Liver (tissue), 9 donors: ENCODE results near the gene POLG. TPM values are rescaled to one million over a fixed set of nuclear protein-coding genes. Genes with fewer than 3 reads are reported as not detected.

Experiments
- DNase-seq: peaks from one replicate; pipeline ENCODE4 v3.0.0-alpha.2; 2017; ENCODE audit warnings: low spot score
- H3K27ac ChIP-seq, 2 donors: one replicate each; pipeline ENCODE4 v1.7.0; 2013; ENCODE audit warnings: inconsistent platforms in 2 of 2, low read length in 2 of 2, control low read depth in 1 of 2, low read depth in 1 of 2, mild to moderate bottlenecking in 1 of 2
- H3K27me3 ChIP-seq, 4 donors: one replicate each; pipeline versions ENCODE4 v1.6.1 to v1.7.0; 2013; ENCODE audit warnings: low read length in 3 of 4, inconsistent platforms in 1 of 4, mild to moderate bottlenecking in 1 of 4, moderate library complexity in 1 of 4; ENCODE audit not compliant: control insufficient read depth in 4 of 4, insufficient read depth in 4 of 4
- H3K36me3 ChIP-seq, 4 donors: one replicate each; pipeline versions ENCODE4 v1.6.1 to v1.7.0; 2013; ENCODE audit warnings: low read length in 3 of 4, mild to moderate bottlenecking in 3 of 4, low read depth in 1 of 4, moderate library complexity in 1 of 4; ENCODE audit not compliant: control insufficient read depth in 4 of 4, insufficient read depth in 3 of 4
- H3K4me1 ChIP-seq, 4 donors: one replicate each; pipeline versions ENCODE4 v1.6.1 to v1.7.0; 2013; ENCODE audit warnings: low read length in 3 of 4, mild to moderate bottlenecking in 3 of 4, moderate library complexity in 1 of 4; ENCODE audit not compliant: control insufficient read depth in 4 of 4, insufficient read depth in 4 of 4
- H3K4me3 ChIP-seq, 3 donors: one replicate each; pipeline versions ENCODE4 v1.6.1 to v1.7.0; 2013; ENCODE audit warnings: low read length in 3 of 3, control low read depth in 1 of 3, low read depth in 1 of 3, mild to moderate bottlenecking in 1 of 3
- H3K9ac ChIP-seq, 2 donors: one replicate each; pipeline ENCODE4 v1.7.0; 2013; ENCODE audit warnings: low read length in 2 of 2, mild to moderate bottlenecking in 2 of 2, moderate library complexity in 2 of 2, control low read depth in 1 of 2, low read depth in 1 of 2
- H3K9me3 ChIP-seq, 4 donors: one replicate each; pipeline versions ENCODE4 v1.6.1 to v1.7.0; 2013; ENCODE audit warnings: low read length in 3 of 4; ENCODE audit not compliant: control insufficient read depth in 4 of 4
- EGR1 ChIP-seq, 2 donors: IDR thresholded peaks; 2 replicates each; pipeline ENCODE4 v1.6.1; 2016 to 2018; ENCODE audit warnings: antibody characterized with exemption in 2 of 2, low read depth in 2 of 2
- FOXA1 ChIP-seq: IDR thresholded peaks from 2 replicates; pipeline ENCODE4 v1.6.1; 2016; ENCODE audit warnings: antibody characterized with exemption
- FOXA2 ChIP-seq: IDR thresholded peaks from 2 replicates; pipeline ENCODE4 v1.6.1; 2016; ENCODE audit warnings: antibody characterized with exemption
- GABPA ChIP-seq, 2 donors: IDR thresholded peaks in 1 of 2; conservative IDR thresholded peaks in 1 of 2; 2 replicates each; pipeline ENCODE4 v1.6.1; 2016; ENCODE audit warnings: antibody characterized with exemption in 2 of 2, mild to moderate bottlenecking in 1 of 2, moderate library complexity in 1 of 2
- HNF4G ChIP-seq: IDR thresholded peaks from 2 replicates; pipeline ENCODE4 v1.6.1; 2016; ENCODE audit warnings: antibody characterized with exemption
- JUND ChIP-seq, 2 donors: IDR thresholded peaks; 2 replicates each; pipeline ENCODE4 v1.6.1; 2016; ENCODE audit warnings: antibody characterized with exemption in 2 of 2
- NR2F2 ChIP-seq: IDR thresholded peaks from 2 replicates; pipeline ENCODE4 v1.6.1; 2016; ENCODE audit warnings: antibody characterized with exemption
- RAD21 ChIP-seq, 2 donors: IDR thresholded peaks; 2 replicates each; pipeline ENCODE4 v1.6.1; 2016; ENCODE audit warnings: antibody characterized with exemption in 2 of 2, mild to moderate bottlenecking in 2 of 2
- RXRA ChIP-seq, 2 donors: IDR thresholded peaks; 2 replicates each; pipeline ENCODE4 v1.6.1; 2017 to 2018; ENCODE audit warnings: antibody characterized with exemption in 2 of 2, mild to moderate bottlenecking in 1 of 2
- SP1 ChIP-seq: IDR thresholded peaks from 2 replicates; pipeline ENCODE4 v1.6.1; 2018; ENCODE audit warnings: antibody characterized with exemption, mild to moderate bottlenecking
- TAF1 ChIP-seq: conservative IDR thresholded peaks from 2 replicates; pipeline ENCODE4 v1.6.1; 2016; ENCODE audit warnings: antibody characterized with exemption, mild to moderate bottlenecking
- YY1 ChIP-seq: IDR thresholded peaks from 2 replicates; pipeline ENCODE4 v1.6.1; 2016; ENCODE audit warnings: antibody characterized with exemption, mild to moderate bottlenecking
- WGBS: extraction: QIAGEN DNeasy Blood & Tissue Kit; methylation state at CpG from one replicate; pipeline ENCODE4 v1.1.7; 2013; 5-methylcytosine and 5-hydroxymethylcytosine counted together
- polyA plus RNA-seq, 2 donors: library from polyadenylated mRNA; stranded (reverse) in 1 of 2; unstranded in 1 of 2; fragments of 200-250 nt in 1 of 2; fragments of >200 nt in 1 of 2; fragmentation: Nextera tagmentation in 1 of 2; extraction: Ambion mirVana in 1 of 2; gene quantifications; one replicate each; pipeline versions ENCODE4 v1.2.1 to v1.2.3, GENCODE V29; 2013 to 2015
- total RNA-seq, 2 donors: library from RNA; depleted of rRNA; stranded (reverse); fragments of >200 nt; gene quantifications; one replicate each; pipeline ENCODE4 v1.2.3, GENCODE V29; 2014
- TF ChIP-seq, protein P1 (sequence below): IDR thresholded peaks from 2 replicates; pipeline ENCODE4 v1.6.1; 2016; ENCODE audit warnings: antibody characterized with exemption
- TF ChIP-seq, protein P2 (sequence below): IDR thresholded peaks from 2 replicates; pipeline ENCODE4 v1.6.1; 2016; ENCODE audit warnings: antibody characterized with exemption
- TF ChIP-seq, protein P3 (sequence below): IDR thresholded peaks from 2 replicates; pipeline ENCODE4 v1.6.1; 2016; ENCODE audit warnings: antibody characterized with exemption, mild to moderate bottlenecking
- TF ChIP-seq, protein P4 (sequence below): fragments of 150-350 bp; IDR thresholded peaks from 2 replicates; pipeline ENCODE4 v1.5.1; 2017; ENCODE audit warnings: improper control_type of control experiment, low read depth, low read length; ENCODE audit not compliant: missing input control
- TF ChIP-seq, protein P5 (sequence below): IDR thresholded peaks from 2 replicates; pipeline ENCODE4 v1.6.1; 2016; ENCODE audit warnings: antibody characterized with exemption
- donor health status: healthy.
- donor health status: healthy.
- donor health status: healthy.
- donor health status: healthy.
- donor health status: healthy.

Gene POLG
- total and polyA plus RNA-seq, 4 donors: 15.2 to 53.1 (median 31.4) TPM

DNA sequence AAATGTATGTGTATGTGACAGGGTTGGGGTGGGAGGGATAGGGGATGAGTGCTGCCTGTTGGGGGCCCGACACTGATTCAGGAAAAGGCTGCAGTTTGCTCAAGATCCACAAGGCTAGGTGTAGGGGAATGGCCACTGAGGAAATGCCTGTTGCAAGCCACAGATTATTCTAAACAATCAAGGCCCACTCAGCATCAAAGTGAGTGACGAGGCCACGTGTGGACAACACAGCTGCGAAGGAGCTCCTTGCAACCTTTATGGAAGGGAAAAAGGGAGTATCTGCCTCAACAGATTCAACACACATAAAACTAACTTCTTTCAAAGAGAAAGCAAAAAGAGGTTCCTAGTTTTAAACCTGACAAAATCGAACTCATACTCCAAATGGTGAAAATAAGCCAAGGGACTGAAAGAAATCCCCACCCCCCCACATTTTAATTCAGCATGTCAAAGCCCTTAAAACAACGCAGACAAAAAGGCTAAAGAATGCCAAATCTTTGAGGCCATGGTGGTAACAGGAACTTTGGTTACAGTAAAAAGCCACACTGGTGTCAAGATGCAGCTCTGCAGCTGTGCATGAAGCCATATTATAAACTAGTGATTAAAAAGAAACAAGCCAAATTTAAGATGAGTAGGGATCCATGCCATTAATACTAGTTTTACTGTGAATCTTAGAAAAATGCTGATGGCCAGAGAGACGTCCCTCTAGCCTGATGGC, 3.6 kb downstream of the POLG start:
- Histone ChIP-seq H3K9ac (no peak overlapping the region), H3K4me1 (peaks cover 9 to 30% (median 23%) of the 10 kb centered on the region in 4 donors), H3K27me3 (no peaks in the 10 kb centered on the region), H3K9me3 (no peaks in the 10 kb centered on the region), H3K27ac (no peak overlapping the region), H3K4me3 (no peak overlapping the region), H3K36me3 (peaks cover 21 to 63% (median 47%) of the 10 kb centered on the region in 4 donors)
- WGBS: 86% methylated on average over 7 of the region's 7 CpGs
- TF ChIP-seq NR2F2: no peak
- DNase-seq: no peak

DNA sequence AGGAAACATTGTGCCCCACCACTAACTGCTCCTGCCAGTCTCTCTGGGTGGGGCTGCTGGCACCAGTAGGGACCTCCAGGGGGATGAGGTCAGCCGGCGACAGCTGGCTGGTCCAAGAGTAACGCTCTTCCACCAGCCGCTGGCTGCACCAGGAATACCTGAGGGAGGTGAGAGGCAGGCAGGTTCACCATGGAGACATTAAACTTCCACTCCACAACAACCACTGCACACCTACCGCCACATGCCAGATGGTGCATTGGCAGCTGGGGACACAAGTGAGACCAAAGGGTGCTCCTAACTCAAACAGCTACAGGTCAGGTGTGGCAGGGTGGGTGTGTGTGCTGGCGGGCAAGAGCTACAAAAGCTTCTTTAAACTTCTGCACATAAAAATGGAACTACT, 4.5 kb downstream of the POLG start:
- H3K27me3 ChIP-seq: no peaks in the 10 kb centered on the region
- H3K27ac ChIP-seq: no peak overlapping the region
- WGBS: 91% methylated on average over 6 of the region's 6 CpGs
- TF ChIP-seq SP1: no peak
- no peak for TF ChIP-seq TAF1
- no peak for TF ChIP-seq RAD21 (IDR thresholded peaks at IDR 0.05)
- H3K9me3 ChIP-seq: no peaks in the 10 kb centered on the region
- peaks cover 21 to 72% (median 55%) of the 10 kb centered on the region in 4 donors for H3K36me3 ChIP-seq
- H3K4me3 ChIP-seq: no peak overlapping the region
- peaks cover 8 to 23% (median 20%) of the 10 kb centered on the region in 4 donors for H3K4me1 ChIP-seq
- H3K9ac ChIP-seq: no peak overlapping the region
- DNase-seq: no peak

DNA sequence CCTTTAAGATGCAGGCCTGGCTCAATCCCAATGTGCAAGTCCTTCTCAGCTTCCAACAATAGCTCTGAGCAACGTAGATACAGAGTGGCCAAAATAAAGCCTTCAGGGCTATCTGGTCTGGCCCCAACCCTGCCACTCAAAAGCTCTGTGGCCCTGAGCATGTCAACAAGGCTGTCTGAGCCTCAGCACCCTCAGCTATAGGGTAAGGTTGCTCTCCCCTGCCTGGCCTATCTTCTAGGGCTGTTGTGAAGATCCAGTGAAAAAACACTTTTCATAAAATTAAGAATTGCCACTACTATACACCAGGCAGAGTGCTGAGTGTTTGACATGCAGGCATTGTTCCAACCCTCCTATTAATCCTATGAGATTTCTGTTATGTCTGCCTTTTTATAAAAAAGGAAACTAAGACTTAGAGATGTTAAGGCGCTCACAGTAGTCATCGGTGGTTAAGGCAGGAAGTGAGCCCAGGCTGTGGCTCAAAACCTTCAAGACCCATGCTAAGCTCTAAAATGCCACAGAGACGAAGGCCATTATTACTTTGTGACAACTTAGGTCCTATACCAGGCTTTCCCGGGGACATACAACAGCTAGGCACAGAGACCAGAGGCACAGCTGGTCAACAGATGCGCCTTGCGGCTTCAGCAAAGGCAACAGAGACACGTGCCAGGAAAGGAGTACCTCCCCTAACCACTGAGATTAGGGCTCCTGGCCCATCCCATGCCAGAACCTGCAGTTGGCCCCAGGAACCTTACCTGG, 5.1 kb downstream of the POLG start:
- WGBS: 70% methylated on average over 8 of the region's 8 CpGs
- no peaks in the 10 kb centered on the region for H3K9me3 ChIP-seq
- no peak for DNase-seq
- peaks cover 21 to 78% (median 60%) of the 10 kb centered on the region in 4 donors for H3K36me3 ChIP-seq
- H3K27me3 ChIP-seq: no peaks in the 10 kb centered on the region
- no peak overlapping the region for H3K4me3 ChIP-seq
- TF ChIP-seq, protein P1, sequence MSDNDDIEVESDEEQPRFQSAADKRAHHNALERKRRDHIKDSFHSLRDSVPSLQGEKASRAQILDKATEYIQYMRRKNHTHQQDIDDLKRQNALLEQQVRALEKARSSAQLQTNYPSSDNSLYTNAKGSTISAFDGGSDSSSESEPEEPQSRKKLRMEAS: no peak
- TF ChIP-seq EGR1 (IDR thresholded peaks at IDR 0.05; ENCODE audit: low read depth in 2 of 2): no peak
- no peak for TF ChIP-seq RAD21 (IDR thresholded peaks at IDR 0.05)
- TF ChIP-seq RXRA (IDR thresholded peaks at IDR 0.05): no peak
- TF ChIP-seq, protein P2, sequence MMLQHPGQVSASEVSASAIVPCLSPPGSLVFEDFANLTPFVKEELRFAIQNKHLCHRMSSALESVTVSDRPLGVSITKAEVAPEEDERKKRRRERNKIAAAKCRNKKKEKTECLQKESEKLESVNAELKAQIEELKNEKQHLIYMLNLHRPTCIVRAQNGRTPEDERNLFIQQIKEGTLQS: no peak
- TF ChIP-seq, protein P3, sequence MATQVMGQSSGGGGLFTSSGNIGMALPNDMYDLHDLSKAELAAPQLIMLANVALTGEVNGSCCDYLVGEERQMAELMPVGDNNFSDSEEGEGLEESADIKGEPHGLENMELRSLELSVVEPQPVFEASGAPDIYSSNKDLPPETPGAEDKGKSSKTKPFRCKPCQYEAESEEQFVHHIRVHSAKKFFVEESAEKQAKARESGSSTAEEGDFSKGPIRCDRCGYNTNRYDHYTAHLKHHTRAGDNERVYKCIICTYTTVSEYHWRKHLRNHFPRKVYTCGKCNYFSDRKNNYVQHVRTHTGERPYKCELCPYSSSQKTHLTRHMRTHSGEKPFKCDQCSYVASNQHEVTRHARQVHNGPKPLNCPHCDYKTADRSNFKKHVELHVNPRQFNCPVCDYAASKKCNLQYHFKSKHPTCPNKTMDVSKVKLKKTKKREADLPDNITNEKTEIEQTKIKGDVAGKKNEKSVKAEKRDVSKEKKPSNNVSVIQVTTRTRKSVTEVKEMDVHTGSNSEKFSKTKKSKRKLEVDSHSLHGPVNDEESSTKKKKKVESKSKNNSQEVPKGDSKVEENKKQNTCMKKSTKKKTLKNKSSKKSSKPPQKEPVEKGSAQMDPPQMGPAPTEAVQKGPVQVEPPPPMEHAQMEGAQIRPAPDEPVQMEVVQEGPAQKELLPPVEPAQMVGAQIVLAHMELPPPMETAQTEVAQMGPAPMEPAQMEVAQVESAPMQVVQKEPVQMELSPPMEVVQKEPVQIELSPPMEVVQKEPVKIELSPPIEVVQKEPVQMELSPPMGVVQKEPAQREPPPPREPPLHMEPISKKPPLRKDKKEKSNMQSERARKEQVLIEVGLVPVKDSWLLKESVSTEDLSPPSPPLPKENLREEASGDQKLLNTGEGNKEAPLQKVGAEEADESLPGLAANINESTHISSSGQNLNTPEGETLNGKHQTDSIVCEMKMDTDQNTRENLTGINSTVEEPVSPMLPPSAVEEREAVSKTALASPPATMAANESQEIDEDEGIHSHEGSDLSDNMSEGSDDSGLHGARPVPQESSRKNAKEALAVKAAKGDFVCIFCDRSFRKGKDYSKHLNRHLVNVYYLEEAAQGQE: no peak
- no peak for TF ChIP-seq FOXA1
- TF ChIP-seq, protein P4, sequence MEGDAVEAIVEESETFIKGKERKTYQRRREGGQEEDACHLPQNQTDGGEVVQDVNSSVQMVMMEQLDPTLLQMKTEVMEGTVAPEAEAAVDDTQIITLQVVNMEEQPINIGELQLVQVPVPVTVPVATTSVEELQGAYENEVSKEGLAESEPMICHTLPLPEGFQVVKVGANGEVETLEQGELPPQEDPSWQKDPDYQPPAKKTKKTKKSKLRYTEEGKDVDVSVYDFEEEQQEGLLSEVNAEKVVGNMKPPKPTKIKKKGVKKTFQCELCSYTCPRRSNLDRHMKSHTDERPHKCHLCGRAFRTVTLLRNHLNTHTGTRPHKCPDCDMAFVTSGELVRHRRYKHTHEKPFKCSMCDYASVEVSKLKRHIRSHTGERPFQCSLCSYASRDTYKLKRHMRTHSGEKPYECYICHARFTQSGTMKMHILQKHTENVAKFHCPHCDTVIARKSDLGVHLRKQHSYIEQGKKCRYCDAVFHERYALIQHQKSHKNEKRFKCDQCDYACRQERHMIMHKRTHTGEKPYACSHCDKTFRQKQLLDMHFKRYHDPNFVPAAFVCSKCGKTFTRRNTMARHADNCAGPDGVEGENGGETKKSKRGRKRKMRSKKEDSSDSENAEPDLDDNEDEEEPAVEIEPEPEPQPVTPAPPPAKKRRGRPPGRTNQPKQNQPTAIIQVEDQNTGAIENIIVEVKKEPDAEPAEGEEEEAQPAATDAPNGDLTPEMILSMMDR: no peak
- TF ChIP-seq HNF4G: no peak
- no peak for TF ChIP-seq GABPA (IDR thresholded peaks at IDR 0.05 in 1 of 2, conservative IDR thresholded peaks at IDR 0.05 in 1 of 2)
- TF ChIP-seq, protein P5, sequence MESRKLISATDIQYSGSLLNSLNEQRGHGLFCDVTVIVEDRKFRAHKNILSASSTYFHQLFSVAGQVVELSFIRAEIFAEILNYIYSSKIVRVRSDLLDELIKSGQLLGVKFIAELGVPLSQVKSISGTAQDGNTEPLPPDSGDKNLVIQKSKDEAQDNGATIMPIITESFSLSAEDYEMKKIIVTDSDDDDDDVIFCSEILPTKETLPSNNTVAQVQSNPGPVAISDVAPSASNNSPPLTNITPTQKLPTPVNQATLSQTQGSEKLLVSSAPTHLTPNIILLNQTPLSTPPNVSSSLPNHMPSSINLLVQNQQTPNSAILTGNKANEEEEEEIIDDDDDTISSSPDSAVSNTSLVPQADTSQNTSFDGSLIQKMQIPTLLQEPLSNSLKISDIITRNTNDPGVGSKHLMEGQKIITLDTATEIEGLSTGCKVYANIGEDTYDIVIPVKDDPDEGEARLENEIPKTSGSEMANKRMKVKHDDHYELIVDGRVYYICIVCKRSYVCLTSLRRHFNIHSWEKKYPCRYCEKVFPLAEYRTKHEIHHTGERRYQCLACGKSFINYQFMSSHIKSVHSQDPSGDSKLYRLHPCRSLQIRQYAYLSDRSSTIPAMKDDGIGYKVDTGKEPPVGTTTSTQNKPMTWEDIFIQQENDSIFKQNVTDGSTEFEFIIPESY: no peak
- TF ChIP-seq NR2F2: no peak
- no peak for TF ChIP-seq YY1
- no peak for TF ChIP-seq FOXA2
- TF ChIP-seq SP1: no peak
- TF ChIP-seq JUND (IDR thresholded peaks at IDR 0.05): no peak
- no peak for TF ChIP-seq TAF1
- no peak overlapping the region for H3K9ac ChIP-seq
- peaks cover 8 to 23% (median 19%) of the 10 kb centered on the region in 4 donors for H3K4me1 ChIP-seq
- H3K27ac ChIP-seq: no peak overlapping the region
